HUDEP-2 (cell line): ENCODE measurements around the gene ATG12.
"Not testable (repeated sequence)": the region's sequence is repeated elsewhere in the genome, so short reads cannot be mapped to it uniquely, and the experiment has no call there.

Experiments used
- DNase-seq, 76 experiments: peaks; one replicate each; lab custom pipeline; 2025; ENCODE audit not compliant: unreplicated experiment in 76 of 76; lab: John Stamatoyannopoulos, UW

ATG12 gene

DNA sequence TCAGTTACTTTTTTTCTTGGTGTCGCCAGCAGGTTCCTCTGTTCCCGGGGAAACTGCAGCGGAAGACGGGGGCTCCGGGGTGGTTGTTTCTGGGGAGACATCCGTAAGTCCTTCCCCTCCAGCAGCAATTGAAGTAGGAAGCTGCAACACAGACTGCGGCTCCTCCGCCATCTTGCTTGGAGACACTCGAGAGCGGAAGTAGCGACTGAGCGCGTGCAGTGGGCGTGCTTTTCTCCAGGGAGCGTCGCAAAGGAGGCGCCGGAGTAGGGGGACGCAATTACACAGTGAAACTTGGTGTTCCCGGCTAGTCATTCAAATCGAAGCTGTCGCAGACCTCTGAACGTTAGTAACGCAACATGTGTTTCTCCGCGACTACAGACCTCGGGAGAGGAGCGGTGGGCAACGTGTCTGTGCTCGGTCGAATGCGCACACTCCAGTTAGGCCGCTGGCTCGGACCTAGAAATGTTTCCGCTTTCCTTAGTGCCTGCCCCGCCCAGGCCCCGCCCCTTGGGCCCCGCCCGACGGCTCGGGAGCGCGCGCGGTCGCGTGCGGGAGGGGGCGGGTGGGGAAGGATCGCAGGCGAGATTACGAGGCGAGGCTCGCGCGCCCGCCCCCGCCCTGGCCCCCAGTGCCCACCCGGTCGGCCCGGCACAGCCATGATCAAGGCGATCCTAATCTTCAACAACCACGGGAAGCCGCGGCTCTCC, at the start of gene ATG12, which contains the start of gene AP3S1:
Gene ATG12, minus strand, starts transcription at position 184 of the 707 bp plus-strand sequence. Its CDS starts 13 bp downstream, at position 171.
Gene AP3S1, plus strand, starts transcription at position 554 of the 707 bp plus-strand sequence. Its CDS starts 103 bp downstream, at position 657.
- peak; percentile 10 to 97 (median 82) for DNase-seq

DNA sequence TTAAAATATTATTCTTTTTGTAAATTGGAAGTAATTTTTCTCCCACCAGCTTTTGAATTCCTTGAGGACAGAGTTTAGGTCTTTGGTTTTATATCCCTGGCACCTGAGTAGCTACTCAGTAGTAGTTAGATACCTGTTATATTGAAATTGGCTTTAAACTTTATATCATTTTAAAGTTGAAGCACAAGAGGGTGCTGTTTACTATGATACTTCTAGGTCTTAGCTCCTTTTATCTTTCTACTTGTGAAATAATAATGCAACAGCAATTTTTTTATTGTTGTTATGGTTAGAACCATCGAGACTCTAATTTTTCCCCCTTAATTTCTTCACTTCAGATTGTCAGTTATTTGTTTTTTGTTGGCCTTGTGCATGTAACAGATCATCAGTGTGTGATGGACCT, 46.7 kb upstream of the ATG12 start:
- DNase-seq = no peak

DNA sequence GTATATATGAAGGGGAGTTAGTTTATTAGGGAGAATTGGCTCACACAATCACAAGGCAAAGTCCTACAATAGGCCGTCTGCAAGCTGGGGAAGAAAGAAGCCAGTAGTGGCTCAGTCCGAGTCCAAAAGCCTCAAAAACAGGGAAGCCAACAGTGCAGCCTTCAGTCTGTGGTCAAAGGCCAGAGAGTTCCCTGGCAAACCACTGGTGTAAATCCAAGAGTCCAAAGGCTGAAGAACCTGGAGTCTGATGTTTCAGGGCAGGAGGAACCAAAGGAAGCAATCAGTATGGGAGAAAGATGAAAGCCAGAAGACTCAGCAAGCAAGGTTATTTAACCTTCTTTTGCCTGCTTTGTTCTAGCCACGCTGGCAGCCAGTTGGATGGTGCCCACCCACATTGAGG, 43.8 kb upstream of the ATG12 start:
- not testable (repeated sequence) for DNase-seq

DNA sequence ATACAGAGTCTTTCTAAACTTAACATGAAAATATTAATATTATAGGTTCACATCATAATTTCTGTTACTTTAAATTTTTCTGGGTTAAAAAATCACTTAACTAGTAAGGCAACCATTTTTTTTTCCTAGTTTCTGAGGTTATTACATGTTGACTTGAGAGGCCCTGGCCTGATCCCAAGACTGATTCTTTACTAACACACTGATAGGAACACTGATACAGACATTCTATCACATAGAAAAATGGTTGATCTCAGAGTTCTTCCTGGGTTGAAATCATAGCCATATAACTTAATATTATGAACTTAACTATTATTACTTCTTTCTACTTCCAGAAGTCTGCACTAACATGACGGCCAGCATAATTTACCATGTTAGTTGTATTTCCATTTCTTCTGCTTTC, 43.3 kb upstream of the ATG12 start:
- no peak for DNase-seq

DNA sequence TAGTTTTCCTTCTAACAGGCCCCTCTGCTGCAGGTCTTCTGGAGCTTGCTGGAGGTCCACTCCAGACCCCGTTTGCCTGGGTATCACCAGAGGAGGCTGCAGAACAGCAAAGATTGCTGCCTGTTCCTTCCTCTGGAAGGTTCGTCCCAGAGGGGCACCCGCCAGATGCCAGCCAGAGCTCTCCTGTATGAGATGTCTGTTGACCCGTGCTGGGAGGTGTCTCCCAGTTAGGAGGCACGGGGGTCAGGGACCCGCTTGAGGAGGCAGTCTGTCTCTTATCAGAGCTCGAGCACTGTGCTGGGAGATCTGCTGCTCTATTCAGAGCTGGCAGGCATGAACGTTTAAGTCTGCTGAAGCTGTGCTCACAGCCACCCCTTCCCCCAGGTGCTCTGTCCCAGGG, 41.1 kb upstream of the ATG12 start:
- not testable (repeated sequence) for DNase-seq

DNA sequence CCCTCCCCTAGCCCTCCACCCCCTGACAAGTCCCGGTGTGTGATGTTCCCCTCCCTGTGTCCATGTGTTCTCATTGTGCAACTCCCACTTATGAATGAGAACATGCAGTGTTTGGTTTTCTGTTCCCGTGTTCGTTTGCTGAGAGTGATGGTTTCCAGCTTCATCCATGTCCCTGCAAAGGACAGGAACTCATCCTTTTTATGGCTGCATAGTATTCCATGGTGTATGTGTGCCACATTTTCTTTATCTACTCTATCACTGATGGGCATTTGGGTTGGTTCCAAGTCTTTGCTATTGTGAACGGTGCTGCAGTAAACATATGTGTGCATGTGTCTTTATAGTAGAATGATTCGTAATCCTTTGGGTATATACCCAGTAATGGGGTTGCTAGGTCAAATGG, 36.0 kb upstream of the ATG12 start:
- DNase-seq = not testable (repeated sequence)

DNA sequence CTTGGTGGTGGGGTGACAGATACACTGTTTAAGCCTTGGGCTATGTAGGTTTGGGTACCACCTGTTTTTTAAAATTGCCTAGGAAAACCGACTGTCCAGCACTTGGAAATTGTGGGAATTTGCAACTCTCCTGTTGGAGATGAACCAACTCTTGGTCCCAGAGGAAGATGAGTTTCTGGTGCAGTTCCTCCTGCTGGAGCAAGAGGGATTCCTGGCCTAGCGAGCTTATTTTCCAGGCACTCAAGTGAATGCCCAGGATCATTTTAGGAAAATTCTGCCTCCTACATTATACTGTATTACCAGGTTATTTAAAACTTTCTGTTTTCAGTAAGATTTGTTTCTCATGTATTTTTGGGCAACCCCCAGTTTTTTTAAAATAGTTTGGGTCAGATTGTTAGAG, 34.1 kb upstream of the ATG12 start:
- DNase-seq = no peak

DNA sequence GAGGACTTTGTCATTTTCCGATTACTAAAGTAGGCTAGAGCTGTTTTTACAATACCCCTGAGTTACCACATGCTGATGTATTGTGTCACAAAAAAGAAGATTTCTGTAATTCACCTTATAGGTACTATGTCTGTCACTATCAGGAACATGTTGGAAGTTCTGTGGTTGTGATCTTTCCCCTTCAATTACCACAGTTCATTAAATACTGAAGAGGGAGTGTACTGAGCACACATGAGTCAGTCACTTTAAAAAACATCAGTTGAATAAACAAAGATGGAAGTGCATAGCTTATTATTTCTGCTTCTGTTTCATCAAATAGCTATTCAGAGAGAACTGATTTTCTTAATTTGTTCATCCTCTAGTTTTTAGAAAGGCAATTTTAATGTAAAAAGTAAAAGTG, 32.0 kb upstream of the ATG12 start:
- no peak for DNase-seq

DNA sequence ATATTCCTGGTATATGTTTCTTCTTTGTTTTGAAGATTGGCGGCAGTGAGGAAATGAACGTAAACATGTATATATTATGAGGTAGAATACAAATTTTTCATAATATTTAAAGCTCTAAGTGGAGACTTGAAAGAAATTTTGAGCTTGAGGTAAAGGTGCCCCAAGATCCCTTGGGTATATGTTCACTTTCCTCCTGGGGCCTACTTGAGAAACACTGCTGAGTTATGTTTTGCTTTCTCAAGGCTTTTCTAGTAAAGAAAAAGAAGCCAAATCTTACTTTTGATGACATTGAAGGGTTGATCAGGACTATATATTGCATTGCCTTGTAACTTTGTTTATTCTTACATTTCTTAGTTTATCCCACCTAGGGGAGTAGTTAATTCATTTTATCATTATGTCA, 31.1 kb upstream of the ATG12 start:
- DNase-seq = no peak

DNA sequence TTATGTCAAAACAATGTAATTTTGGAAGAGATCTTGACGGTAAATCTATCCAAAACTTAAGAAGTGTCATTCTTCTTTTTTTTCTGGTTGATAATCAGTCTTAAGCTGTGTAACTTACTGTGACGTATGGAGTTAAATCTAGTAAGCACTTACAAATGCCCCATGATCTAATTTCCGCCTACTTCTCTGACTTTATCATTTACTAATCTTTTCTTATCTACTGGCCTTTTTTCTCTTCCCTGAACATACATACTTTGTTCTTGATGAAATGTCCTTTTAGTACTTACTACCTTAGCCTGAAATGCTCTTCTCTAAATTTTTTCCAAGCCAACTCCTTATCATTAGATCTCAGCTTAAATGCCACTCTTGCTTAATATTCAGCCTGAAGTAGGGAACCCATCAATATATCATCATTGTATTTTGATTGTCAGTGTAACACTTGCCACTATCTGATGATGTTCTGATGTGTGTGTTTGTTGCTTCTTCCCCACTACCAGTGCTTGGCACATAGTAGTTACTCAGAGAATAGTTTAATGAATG, 28.0 kb upstream of the ATG12 start:
- no peak for DNase-seq

DNA sequence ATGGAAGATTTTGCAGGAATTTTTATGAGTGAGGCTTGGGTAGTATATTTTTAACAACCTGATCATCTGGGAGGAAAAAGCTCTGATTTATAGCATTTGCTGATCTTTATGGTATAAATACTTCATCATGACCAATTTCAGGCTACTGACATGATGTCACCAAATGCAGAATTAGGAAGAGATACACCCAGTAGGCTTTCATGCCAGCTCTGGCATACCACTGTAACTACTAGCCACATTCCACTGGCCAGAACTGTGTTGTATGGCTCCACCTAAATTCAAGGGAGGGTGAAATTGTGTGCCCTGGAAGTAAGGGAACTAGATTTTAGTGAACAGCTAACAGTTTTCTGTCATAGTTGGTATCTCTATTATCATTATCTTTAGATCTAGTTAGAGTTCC, 18.0 kb upstream of the ATG12 start:
- DNase-seq = no peak

DNA sequence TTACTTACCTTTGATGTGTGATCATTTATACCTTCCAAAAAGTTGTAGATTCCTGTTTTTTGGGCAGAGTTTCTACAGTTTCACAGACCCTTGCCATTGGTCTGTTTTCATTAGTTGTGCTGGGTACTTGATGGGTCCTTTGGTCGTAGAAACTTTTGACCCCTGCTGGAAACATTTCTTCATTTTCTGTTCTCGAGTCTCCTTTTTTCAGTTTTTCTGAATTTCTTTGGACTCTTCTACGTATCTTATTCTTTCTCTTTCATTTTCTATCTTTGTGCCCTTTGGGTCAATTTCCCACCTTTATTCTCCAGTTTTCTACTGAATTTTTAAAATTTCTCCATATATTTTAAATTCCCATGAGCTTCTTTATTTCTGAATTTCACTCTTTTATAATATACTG, 17.0 kb upstream of the ATG12 start:
- no peak for DNase-seq

DNA sequence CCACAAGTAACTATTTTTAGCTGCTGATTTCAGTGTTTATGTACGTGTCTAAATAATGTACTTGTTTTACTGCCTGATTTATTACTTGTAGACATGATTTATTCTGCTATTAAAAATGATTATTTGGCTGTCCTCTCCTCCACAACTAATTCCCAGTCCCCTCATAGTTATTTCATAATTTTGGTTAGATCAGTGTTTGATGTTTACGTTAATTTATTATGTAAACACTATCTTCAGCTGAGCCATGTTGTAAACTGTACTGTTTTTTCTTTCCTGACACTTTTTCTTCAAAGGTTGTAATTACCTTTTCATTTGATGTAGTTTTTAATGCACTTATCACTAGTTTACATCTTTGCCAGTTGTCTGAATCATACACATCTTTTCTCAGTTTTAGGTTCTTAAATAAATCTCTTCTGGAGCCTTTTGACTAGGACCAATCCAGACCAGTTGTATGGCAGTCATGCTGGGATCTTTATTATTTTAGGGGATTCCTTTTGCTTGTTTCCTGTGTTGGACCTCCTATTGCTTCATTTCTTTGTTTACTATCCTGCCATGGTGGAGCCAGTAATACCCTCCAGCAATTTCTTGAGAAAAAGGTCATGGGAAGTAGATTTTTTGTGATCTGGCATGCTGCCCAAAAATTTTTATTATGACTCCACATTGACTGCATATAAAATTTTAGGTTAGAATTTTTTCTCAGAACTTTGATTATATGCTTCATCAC, 16.4 kb upstream of the ATG12 start:
- DNase-seq = no peak

DNA sequence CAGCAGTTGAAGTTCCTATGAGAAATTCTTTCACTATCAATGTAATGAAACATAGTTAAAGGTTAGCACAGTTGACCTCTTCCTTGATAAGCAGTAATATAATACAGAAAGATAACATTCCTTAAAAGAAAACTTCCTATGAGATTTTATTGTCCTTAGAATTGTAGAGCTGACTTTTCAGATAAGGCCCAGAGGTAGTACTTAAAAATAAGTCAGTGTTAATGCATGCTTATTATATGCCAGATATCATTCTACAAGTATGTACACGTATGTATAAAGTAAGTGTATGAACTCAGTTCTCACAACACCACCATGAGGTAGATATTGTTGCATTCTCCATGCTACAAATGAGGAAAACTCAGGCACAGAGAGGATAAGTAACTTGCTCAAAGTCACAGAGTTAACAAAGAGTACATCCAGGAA, 15.7 kb upstream of the ATG12 start:
- no peak for DNase-seq

DNA sequence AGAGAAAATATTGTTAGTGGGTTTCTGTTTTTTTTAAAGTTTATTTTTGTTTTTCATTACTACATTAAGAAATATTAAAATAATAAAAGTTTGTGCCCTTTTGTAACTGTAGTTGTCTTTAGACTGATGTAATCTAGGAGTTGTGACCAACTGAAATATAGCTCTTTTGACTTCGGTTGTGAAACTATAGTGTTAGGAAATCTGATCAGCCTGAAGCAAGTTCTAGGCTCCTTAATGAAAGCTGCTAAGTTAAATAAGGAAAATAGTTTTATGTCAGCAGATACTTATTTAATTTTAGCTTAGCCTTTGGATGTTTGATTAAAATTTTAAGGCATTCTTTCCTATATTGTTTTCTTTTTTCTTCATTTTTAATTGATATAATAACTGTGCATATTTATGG, 14.6 kb upstream of the ATG12 start:
- no peak for DNase-seq

DNA sequence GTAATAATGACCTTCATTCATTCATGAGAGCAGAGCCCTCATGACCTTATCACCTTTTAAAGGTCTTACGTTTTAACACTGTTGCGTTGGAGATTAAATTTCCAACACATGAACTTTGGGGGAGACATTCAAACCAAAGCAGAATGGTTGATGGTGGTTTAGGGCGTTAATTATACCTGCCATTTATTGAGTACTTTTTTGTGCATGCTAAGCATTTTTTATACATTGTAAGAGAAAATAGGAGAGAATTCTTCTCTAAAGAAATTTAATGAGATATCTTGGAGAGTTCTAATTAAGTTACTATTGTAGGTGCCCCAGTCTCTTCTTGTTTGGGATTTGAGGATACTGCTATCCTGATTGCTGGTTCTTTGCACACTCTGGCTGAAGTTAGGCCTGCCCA, 12.8 kb upstream of the ATG12 start:
- no peak for DNase-seq

DNA sequence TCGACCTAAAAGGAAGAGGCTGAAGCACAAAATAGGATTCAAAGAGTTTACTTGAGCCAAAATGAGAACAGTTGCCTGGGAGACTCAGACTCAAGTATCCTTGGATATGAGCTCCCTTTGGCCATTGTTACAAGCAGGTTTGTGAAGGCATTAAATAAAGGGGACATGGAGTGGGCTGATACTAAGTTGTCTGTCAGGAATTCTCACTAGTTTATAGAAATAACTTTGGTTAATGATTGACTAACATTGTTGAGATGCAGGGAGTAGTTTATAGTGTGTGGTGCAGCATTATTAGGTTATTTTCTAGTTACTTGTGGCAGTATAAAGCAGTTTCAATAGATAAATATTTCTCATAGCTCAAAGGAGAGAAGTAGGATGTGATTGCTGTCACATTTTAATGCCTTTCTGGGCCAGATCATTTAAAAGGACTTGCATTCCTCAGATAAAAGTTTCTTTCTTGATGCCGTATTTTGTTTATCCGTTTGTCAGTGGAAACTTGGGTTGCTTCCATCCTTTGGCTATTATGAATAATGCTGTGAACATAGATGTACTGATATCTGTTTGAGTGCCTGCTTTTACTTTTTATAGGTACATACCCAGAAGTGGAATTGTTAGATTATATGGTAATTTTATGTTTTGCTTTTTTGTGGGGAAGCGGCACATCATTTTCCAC, 9.5 kb upstream of the ATG12 start:
- DNase-seq = peak in 21 of 76 experiments; percentile 3 to 59 (median 23)

DNA sequence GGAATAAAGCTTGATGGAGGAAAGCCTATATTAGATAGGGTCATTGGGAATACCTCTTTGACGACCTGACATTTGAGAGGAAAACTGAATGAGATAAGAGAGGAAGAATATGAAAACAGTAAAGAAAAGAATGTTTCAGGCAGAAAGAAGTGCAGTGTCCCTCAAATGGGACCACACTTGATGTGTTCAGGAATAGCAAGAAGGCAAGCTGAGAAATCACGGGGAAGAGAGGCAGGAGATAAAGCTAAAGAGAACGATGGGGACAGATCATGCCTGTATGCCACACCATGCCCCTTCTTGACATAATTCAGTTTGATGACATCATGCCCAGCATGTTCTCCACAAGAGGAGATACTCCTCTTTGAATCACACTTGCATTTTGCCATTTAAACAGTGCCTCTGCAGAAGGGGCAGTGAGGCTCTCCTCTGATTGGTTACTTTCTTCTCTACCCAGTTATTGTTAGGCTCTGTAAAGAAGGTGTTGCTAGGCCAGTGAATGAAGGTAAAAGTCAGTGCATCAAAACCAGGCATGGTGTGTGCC, 8.0 kb upstream of the ATG12 start:
- no peak for DNase-seq

DNA sequence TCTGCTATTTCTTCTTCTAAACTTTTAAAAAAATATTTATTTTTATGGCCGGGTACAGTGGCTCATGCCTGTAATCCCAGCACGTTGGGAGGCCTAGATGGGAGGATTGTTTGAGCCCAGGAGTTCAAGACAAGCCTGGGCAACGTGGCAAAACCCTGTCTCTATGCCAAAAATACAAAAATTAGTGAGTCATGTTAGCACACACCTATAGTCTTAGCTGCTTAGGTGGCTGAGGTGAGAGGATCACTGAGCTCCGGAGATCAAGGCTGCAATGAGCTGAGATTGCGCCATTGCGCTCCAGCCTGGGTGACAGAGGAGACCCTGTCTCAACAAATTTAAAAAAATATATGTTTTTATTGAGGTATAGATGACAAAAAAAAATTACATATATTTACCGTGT, 5.9 kb upstream of the ATG12 start:
- no peak for DNase-seq

DNA sequence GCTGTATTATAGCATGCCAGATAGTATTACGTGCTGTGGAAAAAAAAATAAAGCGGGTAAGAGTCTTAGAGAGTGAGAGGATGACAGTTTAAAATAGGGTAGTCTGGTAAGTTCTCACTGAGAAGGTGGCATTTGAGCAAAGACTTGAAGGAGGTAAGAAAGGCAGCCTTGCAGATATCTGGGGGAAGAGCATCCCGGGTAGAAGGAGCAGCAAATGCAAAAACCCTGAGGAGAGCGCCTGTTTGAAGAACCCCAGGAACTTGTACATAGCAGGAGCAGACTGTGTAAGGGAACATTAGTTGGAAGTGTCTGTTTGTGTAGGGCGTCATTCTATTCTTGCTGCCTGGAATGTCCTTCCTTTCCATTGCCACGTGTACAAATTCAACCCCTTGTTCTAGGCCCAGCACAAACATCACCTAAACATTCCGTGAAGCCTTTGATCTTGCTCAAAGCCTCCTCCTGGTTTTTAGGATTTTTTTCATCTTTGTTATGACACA, 3.0 kb upstream of the ATG12 start:
- DNase-seq = no peak
